HepG2 (cell line): Measurements from ENCODE around the gene ARL3. TPM values are rescaled to one million over a fixed set of nuclear protein-coding genes. Genes with fewer than 3 reads are reported as not detected.

ENCODE experiments used
- FOXP1 ChIP-seq, 2 experiments: fragments of 450-650 bp in 1 of 2; IDR thresholded peaks; 2 replicates each; pipeline ENCODE4 v1.6.1; 2017 to 2018; ENCODE audit warnings: antibody characterized with exemption in 1 of 2
- RFXAP ChIP-seq: sonication (generic); formaldehyde crosslinking; IDR thresholded peaks from 2 replicates; pipeline ENCODE4 v1.4.0; 2020; ENCODE audit warnings: missing genetic modification reagents, borderline replicate concordance
- RORA ChIP-seq: sonication (generic); formaldehyde crosslinking; IDR thresholded peaks from 2 replicates; pipeline ENCODE4 v1.5.0; 2020; ENCODE audit warnings: mild to moderate bottlenecking, missing genetic modification reagents, moderate library complexity
- ZNF121 ChIP-seq: sonication (generic); formaldehyde crosslinking; IDR thresholded peaks from 2 replicates; pipeline ENCODE4 v1.5.0; 2020; ENCODE audit warnings: mild to moderate bottlenecking, missing genetic modification reagents
- ZNF543 ChIP-seq: sonication (generic); formaldehyde crosslinking; IDR thresholded peaks from 2 replicates; pipeline ENCODE4 v1.4.0; 2020; ENCODE audit warnings: mild to moderate bottlenecking, missing genetic modification reagents
- polyA plus RNA-seq, 8 experiments: library from polyadenylated mRNA; depleted of rRNA in 3 of 8; stranded (reverse) in 7 of 8; unstranded in 1 of 8; fragments of >200 nt; fragmentation: Illumina TruSeq in 4 of 8; extraction: Trizol in 4 of 8; gene quantifications; 2 replicates each; pipeline versions ENCODE4 v1.2.1 to v1.2.3, GENCODE V29; 2011 to 2016; ENCODE audit warnings: low read depth in 4 of 8, missing spikeins in 1 of 8, mixed read lengths in 1 of 8; ENCODE audit not compliant: insufficient read depth in 1 of 8
- total RNA-seq, 5 experiments: library from RNA; depleted of rRNA; stranded (reverse); fragments of >200 nt; fragmentation: Illumina TruSeq; extraction: Trizol; gene quantifications; 2 replicates each; pipeline ENCODE4 v1.2.3, GENCODE V29; 2016; ENCODE audit warnings: low read depth in 1 of 5
- TF ChIP-seq, protein P1 (sequence below): sonication (generic); formaldehyde crosslinking; IDR thresholded peaks from 2 replicates; pipeline ENCODE4 v1.4.0; 2020; ENCODE audit warnings: missing genetic modification reagents
- TF ChIP-seq, protein P2 (sequence below), 2 experiments: sonication (generic) in 1 of 2; formaldehyde crosslinking in 1 of 2; IDR thresholded peaks; 2 replicates each; pipeline versions ENCODE4 v1.4.0 to v1.6.1; 2016 to 2020; ENCODE audit warnings: borderline replicate concordance in 1 of 2, low read depth in 1 of 2, mild to moderate bottlenecking in 1 of 2, missing genetic modification reagents in 1 of 2

ARL3 gene
- total and polyA plus RNA-seq, 2 of the 13 experiments (the other 11 are each of a cell fraction or from before 2014, with no cell fraction given) = 5.2 to 6.6 TPM

DNA sequence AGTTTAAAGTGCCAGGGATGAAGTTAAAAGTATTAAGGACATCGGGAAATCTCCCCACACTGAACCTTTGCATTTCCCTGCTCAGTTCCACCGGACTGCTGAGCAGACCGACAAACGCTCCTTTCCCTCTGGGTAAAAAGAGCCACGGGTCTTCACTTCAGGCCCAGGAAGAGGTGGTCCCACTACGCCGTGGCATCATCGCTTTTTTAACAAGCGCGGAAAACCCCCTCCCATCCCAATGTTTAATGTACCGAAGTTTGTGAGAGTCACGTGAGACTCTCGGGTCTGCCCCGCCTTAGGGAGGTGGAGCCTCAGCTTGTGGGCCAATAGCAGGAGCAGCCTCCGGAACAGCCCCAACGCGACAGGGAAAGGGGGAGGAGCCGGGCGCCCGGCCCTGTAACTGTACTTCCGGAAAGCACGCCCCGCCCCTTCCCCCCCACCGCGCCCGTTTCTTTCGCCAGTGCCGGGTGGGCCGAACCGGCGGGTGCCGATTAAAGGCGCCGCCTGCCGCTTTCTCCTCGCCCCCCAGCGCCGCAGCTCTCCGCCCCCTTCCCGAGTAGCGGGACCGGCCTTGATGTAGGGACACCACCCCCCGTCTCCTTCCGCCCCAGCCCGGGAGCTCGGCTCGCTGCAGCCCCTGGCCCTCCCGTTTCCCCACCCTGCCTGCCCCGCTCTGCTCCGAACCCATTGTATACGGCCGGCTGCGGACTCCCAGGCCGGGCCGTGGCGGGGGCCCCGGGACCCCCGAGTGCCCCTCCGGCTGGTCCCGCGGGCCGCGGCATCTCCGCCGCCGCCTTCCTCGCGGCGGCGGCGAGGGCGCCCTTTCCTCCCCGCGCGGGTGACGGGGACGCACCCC lies 72.1 kb downstream of the ARL3 start (continued):
- TF ChIP-seq, protein P1, sequence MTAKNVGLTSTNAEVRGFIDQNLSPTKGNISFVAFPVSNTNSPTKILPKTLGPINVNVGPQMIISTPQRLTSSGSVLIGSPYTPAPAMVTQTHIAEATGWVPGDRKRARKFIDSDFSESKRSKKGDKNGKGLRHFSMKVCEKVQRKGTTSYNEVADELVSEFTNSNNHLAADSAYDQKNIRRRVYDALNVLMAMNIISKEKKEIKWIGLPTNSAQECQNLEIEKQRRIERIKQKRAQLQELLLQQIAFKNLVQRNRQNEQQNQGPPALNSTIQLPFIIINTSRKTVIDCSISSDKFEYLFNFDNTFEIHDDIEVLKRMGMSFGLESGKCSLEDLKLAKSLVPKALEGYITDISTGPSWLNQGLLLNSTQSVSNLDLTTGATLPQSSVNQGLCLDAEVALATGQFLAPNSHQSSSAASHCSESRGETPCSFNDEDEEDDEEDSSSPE = 0 out of 2 replicates have a peak, but pooled peaks have one; percentile 2
- TF ChIP-seq RORA (CRISPR knock-in tag) (no peak), ZNF543 (0 out of 2 replicates have a peak, but pooled peaks have one; percentile 12), RFXAP (CRISPR knock-in tag) (no peak), ZNF121 (no peak), FOXP1 (IDR thresholded peaks at IDR 0.05) (no peak), FOXP1 (CRISPR knock-in tag; IDR thresholded peaks at IDR 0.05) (peak; percentile 7; the same call in 1 of the 2 replicates)
- TF ChIP-seq, protein P2, sequence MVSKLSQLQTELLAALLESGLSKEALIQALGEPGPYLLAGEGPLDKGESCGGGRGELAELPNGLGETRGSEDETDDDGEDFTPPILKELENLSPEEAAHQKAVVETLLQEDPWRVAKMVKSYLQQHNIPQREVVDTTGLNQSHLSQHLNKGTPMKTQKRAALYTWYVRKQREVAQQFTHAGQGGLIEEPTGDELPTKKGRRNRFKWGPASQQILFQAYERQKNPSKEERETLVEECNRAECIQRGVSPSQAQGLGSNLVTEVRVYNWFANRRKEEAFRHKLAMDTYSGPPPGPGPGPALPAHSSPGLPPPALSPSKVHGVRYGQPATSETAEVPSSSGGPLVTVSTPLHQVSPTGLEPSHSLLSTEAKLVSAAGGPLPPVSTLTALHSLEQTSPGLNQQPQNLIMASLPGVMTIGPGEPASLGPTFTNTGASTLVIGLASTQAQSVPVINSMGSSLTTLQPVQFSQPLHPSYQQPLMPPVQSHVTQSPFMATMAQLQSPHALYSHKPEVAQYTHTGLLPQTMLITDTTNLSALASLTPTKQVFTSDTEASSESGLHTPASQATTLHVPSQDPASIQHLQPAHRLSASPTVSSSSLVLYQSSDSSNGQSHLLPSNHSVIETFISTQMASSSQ (IDR thresholded peaks at IDR 0.05; ENCODE audit: low read depth) = no peak
- TF ChIP-seq, protein P2 (CRISPR knock-in tag; IDR thresholded peaks at IDR 0.05; ENCODE audit: borderline replicate concordance) = peak; percentile 77; the same call in 1 of the 2 replicates
